ENCODE data around the gene LDB1.
A peak's percentile ranks its signal among the peaks of the same experiment; 100 is the strongest.

The LDB1 gene

GRCh38 chr10:102120142-102120990 lies at the start of gene LDB1:
TSS of gene LDB1 (minus strand) at chr10:102120368. CDS start at chr10:102120110, 258 bp downstream.
- peak; percentile 93 for DNase-seq

DNA sequence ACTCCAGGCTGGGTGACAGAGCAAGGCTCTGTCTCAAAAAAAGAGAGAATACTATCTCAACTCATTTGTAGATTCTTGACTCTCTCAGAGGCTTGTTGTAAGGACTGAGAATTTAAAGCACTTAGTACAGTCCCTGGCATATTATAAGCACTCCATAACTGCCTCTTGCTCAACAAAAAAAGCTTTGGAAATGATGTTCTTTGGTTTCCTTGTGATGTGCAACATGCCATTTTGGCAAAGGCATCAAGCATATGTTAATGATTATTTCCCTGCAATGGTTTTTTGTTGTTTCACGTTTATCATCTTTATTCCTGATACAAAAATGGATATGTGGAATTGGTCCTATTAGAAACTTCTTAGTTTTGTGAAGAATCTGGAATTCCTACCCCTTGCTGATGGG lies 47.7 kb upstream of the LDB1 start:
- DNase-seq, result no peak

DNA sequence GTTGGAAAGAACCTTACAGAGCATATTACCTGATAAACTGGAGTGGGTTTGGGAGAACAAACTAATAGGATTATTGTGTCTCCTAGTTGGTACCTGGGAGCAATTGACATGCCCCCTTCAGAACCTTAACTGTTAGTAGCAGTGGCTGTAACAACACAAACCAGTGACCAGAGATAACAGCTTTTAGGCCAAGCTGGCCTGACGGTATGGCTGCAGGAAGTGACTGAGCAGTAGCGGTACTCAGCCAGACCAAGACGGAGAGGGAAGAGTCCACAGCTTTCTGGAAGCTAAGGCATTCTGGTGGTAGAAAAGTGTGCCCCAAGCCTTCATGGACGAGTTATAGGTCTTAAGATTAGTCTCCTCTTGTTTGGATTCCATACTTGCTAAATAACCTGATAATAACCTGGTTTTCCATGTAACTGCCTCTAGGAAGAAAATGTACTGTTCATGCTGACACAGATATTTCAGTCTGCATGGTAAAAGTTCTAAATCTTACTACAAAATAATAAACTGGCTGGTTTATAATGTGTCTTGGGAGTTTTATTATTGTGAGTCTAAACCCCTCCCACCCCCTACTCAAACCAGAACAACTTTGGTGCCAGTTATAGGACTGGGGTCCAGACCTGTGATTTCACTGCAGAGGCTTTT lies 43.3 kb upstream of the LDB1 start:
- DNase-seq, result no peak

- DNase-seq, result no peak
Observed at GRCh38 chr10:102159831-102160230, 39.7 kb upstream of the LDB1 start.

DNA sequence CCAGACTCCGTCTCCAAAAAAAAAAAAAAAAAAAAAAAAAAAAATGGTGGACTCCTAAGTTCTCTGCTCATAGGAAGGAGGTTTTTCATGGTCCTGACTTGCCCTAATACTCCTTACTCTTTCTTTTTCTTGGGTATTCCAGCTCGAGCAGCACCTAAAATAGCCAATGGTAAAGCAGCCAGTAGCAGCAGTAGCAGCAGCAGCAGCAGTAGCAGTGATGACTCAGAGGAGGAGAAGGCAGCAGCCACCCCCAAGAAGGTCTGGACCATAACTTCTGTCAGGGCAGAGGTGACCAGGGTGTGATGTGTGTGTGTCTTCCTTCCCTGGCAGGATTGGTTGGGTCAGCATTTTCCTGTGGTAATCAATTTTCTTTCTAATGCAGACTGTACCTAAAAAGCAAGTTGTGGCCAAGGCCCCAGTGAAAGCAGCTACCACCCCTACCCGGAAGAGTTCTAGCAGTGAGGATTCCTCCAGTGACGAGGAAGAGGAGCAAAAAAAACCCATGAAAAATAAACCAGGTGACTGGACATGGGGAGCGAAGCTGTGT lies 39.0 kb upstream of the LDB1 start:
- no peak for DNase-seq

DNA sequence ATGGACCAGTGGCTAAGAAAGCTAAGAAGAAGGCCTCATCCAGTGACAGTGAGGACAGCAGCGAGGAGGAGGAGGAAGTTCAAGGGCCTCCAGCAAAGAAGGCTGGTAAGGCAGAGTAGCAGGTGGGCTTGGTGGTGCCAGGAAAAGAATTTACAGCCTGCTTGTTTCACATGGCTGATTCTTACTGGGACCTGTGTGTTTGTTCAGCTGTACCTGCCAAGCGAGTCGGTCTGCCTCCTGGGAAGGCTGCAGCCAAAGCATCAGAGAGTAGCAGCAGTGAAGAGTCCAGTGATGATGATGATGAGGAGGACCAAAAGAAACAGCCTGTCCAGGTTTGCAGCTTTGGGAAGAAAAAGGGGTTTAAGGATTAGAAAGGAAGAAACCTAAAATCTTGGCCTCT lies 37.1 kb upstream of the LDB1 start:
- no peak for DNase-seq

- DNase-seq, result no peak
Observed at GRCh38 chr10:102154466-102155116, 34.4 kb upstream of the LDB1 start.

- no peak for DNase-seq
Observed at GRCh38 chr10:102153093-102153620, 33.0 kb upstream of the LDB1 start.

DNA sequence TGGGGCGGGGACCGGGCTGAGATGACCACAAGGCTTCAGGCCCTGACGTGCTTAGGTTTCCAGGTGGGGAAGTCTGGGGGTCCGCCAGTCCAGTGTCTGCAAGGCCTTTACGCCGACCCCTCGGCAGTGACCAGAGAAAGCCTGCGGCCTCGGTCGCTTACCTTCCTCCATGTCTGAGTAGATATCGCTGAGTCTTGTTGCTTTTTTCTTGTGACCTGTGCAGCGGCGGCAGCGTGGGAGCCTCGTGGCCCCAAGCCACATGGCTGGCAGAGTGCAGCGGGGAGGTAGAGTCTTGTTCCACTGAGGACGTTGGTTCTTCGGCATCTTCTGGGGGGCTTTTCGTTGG lies 32.4 kb upstream of the LDB1 start:
- no peak for DNase-seq

GRCh38 chr10:102151774-102152544 lies 31.8 kb upstream of the LDB1 start, which contains the start of gene NOLC1:
TSS of gene NOLC1 (plus strand) at chr10:102152389. CDS start at chr10:102152411, 22 bp downstream.
- DNase-seq, result peak; percentile 100

DNA sequence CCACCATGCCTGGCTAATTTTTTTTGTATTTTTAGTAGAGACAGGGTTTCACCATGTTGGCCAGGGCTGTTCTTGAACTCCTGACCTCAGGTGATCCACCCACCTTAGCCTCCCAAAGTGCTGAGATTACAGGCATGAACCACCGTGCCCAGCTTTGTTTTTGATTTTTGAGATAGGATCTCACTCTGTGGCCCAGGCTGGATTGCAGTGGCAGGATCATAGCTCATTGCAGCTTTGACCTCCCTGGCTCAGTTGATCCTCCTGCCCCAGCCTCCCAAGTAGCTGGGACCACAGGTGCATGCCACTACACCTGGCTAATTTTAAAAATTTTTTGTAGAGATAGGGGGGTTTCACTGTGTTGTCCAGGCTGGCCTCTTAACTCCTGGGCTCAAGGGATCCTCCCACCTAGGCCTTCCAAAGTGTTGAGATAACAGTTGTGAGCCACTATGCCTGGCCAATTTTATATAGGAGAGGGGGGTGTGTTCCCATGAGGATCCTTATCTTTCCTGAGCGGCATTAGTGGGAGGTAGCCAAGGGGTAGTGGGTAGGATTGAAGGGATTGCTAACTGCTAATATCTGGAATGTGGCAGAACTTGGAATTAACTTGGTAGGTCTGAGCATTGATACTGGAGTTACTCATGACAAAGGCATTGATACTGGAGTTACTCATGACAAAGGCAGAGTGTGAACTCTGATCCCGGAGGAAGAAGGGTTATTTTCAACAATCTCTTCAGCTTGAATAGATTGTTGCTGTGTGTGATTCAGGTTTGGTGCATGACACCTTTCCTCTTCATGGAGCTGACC lies 31.0 kb upstream of the LDB1 start:
- no peak for DNase-seq

DNA sequence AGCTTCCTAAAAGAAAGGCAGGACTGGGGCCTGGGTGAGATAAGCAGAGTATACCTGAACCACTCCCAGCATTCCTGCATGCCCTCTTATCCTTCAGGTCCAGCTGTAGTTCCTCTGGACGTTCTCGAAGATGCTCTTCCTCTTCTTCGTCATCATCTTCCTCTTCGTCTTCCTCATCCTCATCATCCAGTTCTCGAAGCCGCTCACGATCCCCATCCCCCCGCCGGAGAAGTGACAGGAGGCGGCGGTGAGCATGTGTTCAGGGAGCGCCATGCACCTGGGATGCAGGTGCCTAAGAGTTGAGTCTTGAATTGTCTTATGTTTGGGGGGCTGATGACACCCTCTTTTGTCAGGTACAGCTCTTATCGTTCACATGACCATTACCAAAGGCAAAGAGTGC lies 28.1 kb upstream of the LDB1 start:
- DNase-seq, result no peak

- no peak for DNase-seq
Observed at GRCh38 chr10:102147561-102147960, 27.4 kb upstream of the LDB1 start.

GRCh38 chr10:102146971-102147428 lies 26.8 kb upstream of the LDB1 start:
- DNase-seq, result no peak

- no peak for DNase-seq
Observed at GRCh38 chr10:102141583-102142107, 21.5 kb upstream of the LDB1 start.

GRCh38 chr10:102140913-102141540 lies 20.9 kb upstream of the LDB1 start:
- DNase-seq, result no peak

DNA sequence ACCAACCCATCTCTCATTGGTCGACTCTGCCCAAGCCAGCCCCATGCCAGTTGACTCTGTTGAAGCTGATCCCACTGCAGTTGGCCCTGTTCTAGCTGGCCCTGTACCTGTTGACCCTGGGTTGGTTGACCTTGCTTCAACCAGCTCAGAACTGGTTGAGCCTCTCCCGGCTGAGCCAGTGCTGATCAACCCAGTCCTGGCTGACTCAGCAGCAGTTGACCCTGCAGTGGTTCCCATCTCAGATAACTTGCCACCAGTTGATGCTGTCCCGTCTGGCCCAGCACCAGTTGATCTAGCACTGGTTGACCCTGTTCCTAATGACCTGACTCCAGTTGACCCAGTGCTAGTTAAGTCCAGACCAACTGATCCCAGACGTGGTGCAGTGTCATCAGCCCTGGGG lies 20.1 kb upstream of the LDB1 start:
- no peak for DNase-seq

DNA sequence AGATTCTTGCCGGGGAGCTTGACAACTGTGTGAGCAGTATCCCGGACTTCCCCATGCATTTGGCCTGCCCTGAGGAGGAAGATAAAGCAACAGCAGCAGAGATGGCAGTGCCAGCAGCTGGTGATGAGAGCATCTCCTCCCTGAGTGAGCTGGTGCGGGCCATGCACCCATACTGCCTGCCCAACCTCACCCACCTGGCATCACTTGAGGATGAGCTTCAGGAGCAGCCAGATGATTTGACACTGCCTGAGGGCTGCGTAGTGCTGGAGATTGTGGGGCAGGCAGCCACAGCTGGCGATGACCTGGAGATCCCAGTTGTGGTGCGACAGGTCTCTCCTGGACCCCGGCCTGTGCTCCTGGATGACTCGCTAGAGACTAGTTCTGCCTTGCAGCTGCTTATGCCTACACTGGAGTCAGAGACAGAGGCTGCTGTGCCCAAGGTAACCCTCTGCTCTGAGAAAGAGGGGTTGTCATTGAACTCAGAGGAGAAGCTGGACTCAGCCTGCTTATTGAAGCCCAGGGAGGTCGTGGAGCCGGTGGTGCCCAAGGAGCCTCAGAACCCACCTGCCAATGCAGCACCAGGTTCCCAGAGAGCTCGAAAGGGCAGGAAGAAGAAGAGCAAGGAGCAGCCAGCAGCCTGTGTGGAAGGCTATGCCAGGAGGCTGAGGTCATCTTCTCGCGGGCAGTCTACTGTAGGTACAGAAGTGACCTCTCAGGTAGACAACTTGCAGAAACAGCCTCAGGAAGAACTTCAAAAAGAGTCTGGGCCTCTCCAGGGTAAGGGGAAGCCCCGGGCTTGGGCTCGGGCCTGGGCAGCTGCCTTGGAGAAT lies 19.3 kb upstream of the LDB1 start:
- no peak for DNase-seq

GRCh38 chr10:102135956-102136526 lies 15.9 kb upstream of the LDB1 start:
- no peak for DNase-seq
